IMR-90 (cell line): ENCODE results near the gene DNAJB2. TPM values are rescaled to one million over a fixed set of nuclear protein-coding genes. Genes with fewer than 3 reads are reported as not detected.
"Not testable (repeated sequence)": the region's sequence is repeated elsewhere in the genome, so short reads cannot be mapped to it uniquely, and the experiment has no call there.

Experiments used
- ATAC-seq: fragments of 200-7000 bp; cut with Tn5 transposase; 2 replicates; pipeline ENCODE4 v1.9.1; 2020; ENCODE audit warnings: low read depth, mild to moderate bottlenecking, moderate library complexity
- BruUV-seq: library from RNA; stranded (reverse); fragments of 400-500 nt; replicated peaks from 2 replicates; lab custom pipeline; 2021; lab: Mats Ljungman, UMichigan
- CTCF ChIA-PET: fragments of 300-600 bp; formaldehyde crosslinking; extraction: SDS; loops from one replicate; lab custom pipeline; 2021; ENCODE audit warnings: antibody characterized with exemption; lab: Yijun Ruan, JAX
- POLR2A ChIA-PET: fragments of 300-600 bp; sonication (Branson Sonifier 250); formaldehyde crosslinking; loops from one replicate; lab custom pipeline; 2022; ENCODE audit warnings: antibody characterized with exemption; ENCODE audit not compliant: unreplicated experiment; lab: Charles Lee
- DNase-seq: peaks from one replicate; pipeline ENCODE4 v3.0.0; 2013
- H2AFZ ChIP-seq: replicated peaks from 2 replicates; pipeline ENCODE3; 2013; ENCODE audit warnings: low read length, mild to moderate bottlenecking; ENCODE audit not compliant: poor library complexity
- H2AK5ac ChIP-seq: 2 replicates; pipeline ENCODE4 v1.6.1; 2013; ENCODE audit warnings: low read depth, low read length, inconsistent platforms
- H2AK9ac ChIP-seq: replicated peaks from 2 replicates; pipeline ENCODE3; 2013; ENCODE audit warnings: mild to moderate bottlenecking, low read depth, low read length, moderate library complexity; ENCODE audit not compliant: poor library complexity
- H2BK120ac ChIP-seq: 2 replicates; pipeline ENCODE4 v1.6.1; 2013; ENCODE audit warnings: low read depth, low read length, inconsistent platforms
- H2BK15ac ChIP-seq: 3 replicates; pipeline ENCODE4 v1.6.1; 2013; ENCODE audit warnings: low read depth, low read length, inconsistent platforms
- H2BK20ac ChIP-seq: 2 replicates; pipeline ENCODE4 v1.6.1; 2013; ENCODE audit warnings: low read depth, mild to moderate bottlenecking, inconsistent platforms, low read length, moderate library complexity
- H2BK5ac ChIP-seq: 2 replicates; pipeline ENCODE4 v1.6.1; 2013; ENCODE audit warnings: mild to moderate bottlenecking, low read depth, low read length, inconsistent platforms; ENCODE audit not compliant: poor library complexity, severe bottlenecking
- H3K14ac ChIP-seq: replicated peaks from 2 replicates; pipeline ENCODE4 v1.6.1; 2013; ENCODE audit warnings: low read depth, low read length, inconsistent platforms
- H3K18ac ChIP-seq: 2 replicates; pipeline ENCODE4 v1.6.1; 2013; ENCODE audit warnings: low read depth, low read length, control low read depth
- H3K23ac ChIP-seq: 2 replicates; pipeline ENCODE4 v1.6.1; 2013; ENCODE audit warnings: low read depth, low read length, inconsistent platforms
- H3K27ac ChIP-seq: 2 replicates; pipeline ENCODE4 v1.5.1; 2013; ENCODE audit warnings: mild to moderate bottlenecking, control low read depth, low read length; ENCODE audit not compliant: insufficient read depth
- H3K27me3 ChIP-seq: 2 replicates; pipeline ENCODE4 v1.6.1; 2013; ENCODE audit warnings: low read length; ENCODE audit not compliant: control insufficient read depth, insufficient read depth
- H3K36me3 ChIP-seq: 2 replicates; pipeline ENCODE4 v1.6.1; 2013; ENCODE audit warnings: low read length, mixed read lengths; ENCODE audit not compliant: control insufficient read depth, insufficient read depth
- H3K4ac ChIP-seq: 2 replicates; pipeline ENCODE4 v1.6.1; 2013; ENCODE audit warnings: low read depth, low read length, inconsistent platforms
- H3K4me1 ChIP-seq: 2 replicates; pipeline ENCODE4 v1.6.1; 2013; ENCODE audit warnings: low read length, mixed read lengths; ENCODE audit not compliant: control insufficient read depth, insufficient read depth
- H3K4me2 ChIP-seq: 2 replicates; pipeline ENCODE4 v1.6.1; 2013; ENCODE audit warnings: low read depth, mild to moderate bottlenecking, control low read depth, low read length, moderate library complexity
- H3K4me3 ChIP-seq: 2 replicates; pipeline ENCODE4 v1.5.1; 2013; ENCODE audit warnings: low read depth, mild to moderate bottlenecking, control low read depth, low read length, moderate library complexity; ENCODE audit not compliant: insufficient read depth
- H3K56ac ChIP-seq: 2 replicates; pipeline ENCODE4 v1.6.1; 2013; ENCODE audit warnings: low read length, inconsistent platforms; ENCODE audit not compliant: insufficient read depth; ENCODE audit errors: extremely low read depth
- H3K79me1 ChIP-seq, 2 experiments: 2 replicates each; pipeline ENCODE4 v1.6.1; 2013; ENCODE audit warnings: low read length in 2 of 2, inconsistent platforms in 1 of 2, low read depth in 1 of 2
- H3K9ac ChIP-seq: 2 replicates; pipeline ENCODE4 v1.6.1; 2013; ENCODE audit warnings: low read depth, low read length, control low read depth
- H3K9me1 ChIP-seq: 2 replicates; pipeline ENCODE4 v1.6.1; 2013; ENCODE audit warnings: low read length, inconsistent platforms; ENCODE audit not compliant: insufficient read depth
- H3K9me3 ChIP-seq: 2 replicates; pipeline ENCODE4 v1.6.1; 2013; ENCODE audit warnings: low read length; ENCODE audit not compliant: control insufficient read depth, insufficient read depth
- H4K20me1 ChIP-seq: 2 replicates; pipeline ENCODE4 v1.6.1; 2013; ENCODE audit warnings: low read length, inconsistent platforms; ENCODE audit not compliant: insufficient read depth
- H4K5ac ChIP-seq: 2 replicates; pipeline ENCODE4 v1.6.1; 2013; ENCODE audit warnings: mild to moderate bottlenecking, low read depth, low read length, control low read depth
- H4K8ac ChIP-seq, 2 experiments: 2 replicates each; pipeline ENCODE4 v1.6.1; 2013; ENCODE audit warnings: low read depth in 2 of 2, low read length in 2 of 2, control low read depth in 1 of 2, inconsistent platforms in 1 of 2
- H4K91ac ChIP-seq: 2 replicates; pipeline ENCODE4 v1.6.1; 2013; ENCODE audit warnings: low read depth, low read length, inconsistent platforms; ENCODE audit not compliant: insufficient read depth
- WGBS, 2 experiments: methylation state at CpG; one replicate each; pipeline versions ENCODE4 v1.1.5 to v1.1.7; 2013; ENCODE audit warnings: missing lambda C conversion rate in 2 of 2; ENCODE audit not compliant: insufficient read length in 1 of 2; ENCODE audit errors: extremely low coverage in 2 of 2; 5-methylcytosine and 5-hydroxymethylcytosine counted together
- dilution Hi-C: fragments of 300-500 bp; cut with HindIII; formaldehyde crosslinking; loops from one replicate; pipeline ENCODE4 v1.14.3; 2018; ENCODE audit warnings: low sequenced_read_pairs; ENCODE audit not compliant: unreplicated experiment
- in situ Hi-C: fragments of 300-500 bp; cut with MboI; formaldehyde crosslinking; loops from 3 replicates; pipeline ENCODE4 v1.14.3; 2019; ENCODE audit warnings: low sequenced_read_pairs, inconsistent platforms, mixed read lengths
- intact Hi-C: fragments of 100-400 bp; cut with micrococcal nuclease; formaldehyde crosslinking; loops from 2 replicates; pipeline ENCODE4 v1.10.0; 2022
- polyA plus RNA-seq, 3 experiments: library from polyadenylated mRNA; depleted of rRNA; stranded (reverse); fragments of >200 nt; gene quantifications; 2 replicates each; pipeline ENCODE4 v1.2.3, GENCODE V29; 2012; ENCODE audit warnings: low replicate concordance in 1 of 3
- total RNA-seq: library from RNA; depleted of rRNA; stranded (reverse); fragments of >200 nt; gene quantifications from 2 replicates; pipeline ENCODE4 v1.2.3, GENCODE V29; 2012

The DNAJB2 gene
- total and polyA plus RNA-seq, 2 of the 4 experiments (the other 2 are of a cell fraction) = 30.6 to 45.8 TPM

DNA sequence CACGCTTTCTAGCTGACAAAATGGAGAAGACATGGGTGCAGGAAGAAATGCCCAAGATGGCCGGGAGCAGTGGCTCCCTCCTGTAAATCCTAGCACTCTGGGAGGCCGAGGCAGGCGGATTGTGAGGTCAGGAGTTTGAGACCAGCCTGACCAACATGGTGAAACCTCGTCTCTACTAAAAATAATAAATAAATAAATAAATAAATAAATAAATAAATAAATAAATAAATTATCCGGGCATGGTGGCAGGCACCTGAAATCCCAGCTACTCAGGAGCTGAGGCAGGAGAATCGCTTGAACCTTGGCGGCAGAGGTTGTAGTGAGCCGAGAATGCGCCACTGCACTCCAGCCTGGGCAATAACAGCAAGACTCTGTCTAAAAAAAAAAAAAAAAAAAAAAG lies 20.2 kb upstream of the DNAJB2 start:
- H3K79me1 ChIP-seq, H2AK9ac ChIP-seq, H3K4me3 ChIP-seq, H3K4me1 ChIP-seq, H3K9me1 ChIP-seq, in situ Hi-C loops, dilution Hi-C loops, H3K18ac ChIP-seq, H2BK20ac ChIP-seq, H3K27ac ChIP-seq, BruUV-seq, POLR2A ChIA-PET, H3K14ac ChIP-seq, H2AK5ac ChIP-seq, H3K56ac ChIP-seq, H2BK15ac ChIP-seq, H3K23ac ChIP-seq, H3K9ac ChIP-seq, H3K36me3 ChIP-seq, H2BK5ac ChIP-seq, H4K20me1 ChIP-seq, H3K9me3 ChIP-seq, H2AFZ ChIP-seq, H4K91ac ChIP-seq, H3K4me2 ChIP-seq, H4K5ac ChIP-seq, H2BK120ac ChIP-seq, H3K4ac ChIP-seq, ATAC-seq, H4K8ac ChIP-seq, DNase-seq, intact Hi-C loops: not testable (repeated sequence)
- peaks cover 35% of the 10 kb centered on the region for H3K27me3 ChIP-seq
- no CpG with 5 or more reads among the region's 10 CpGs for WGBS, 2 experiments
- CTCF ChIA-PET = interaction anchor here (0.8 kb wide), 1 partner anchor 36 kb away, joined by 3 read pairs; no protein-coding TSS in a partner anchor
